IPS DF 4.7 (cell line): ENCODE measurements around the gene MSH5.
"Not testable (repeated sequence)": the region's sequence is repeated elsewhere in the genome, so short reads cannot be mapped to it uniquely, and the experiment has no call there.

Source experiments
- DNase-seq: peaks from one replicate; pipeline ENCODE4 v3.0.0-alpha.2; 2013; ENCODE audit warnings: low spot score; ENCODE audit errors: extremely low read depth

MSH5 gene

DNA sequence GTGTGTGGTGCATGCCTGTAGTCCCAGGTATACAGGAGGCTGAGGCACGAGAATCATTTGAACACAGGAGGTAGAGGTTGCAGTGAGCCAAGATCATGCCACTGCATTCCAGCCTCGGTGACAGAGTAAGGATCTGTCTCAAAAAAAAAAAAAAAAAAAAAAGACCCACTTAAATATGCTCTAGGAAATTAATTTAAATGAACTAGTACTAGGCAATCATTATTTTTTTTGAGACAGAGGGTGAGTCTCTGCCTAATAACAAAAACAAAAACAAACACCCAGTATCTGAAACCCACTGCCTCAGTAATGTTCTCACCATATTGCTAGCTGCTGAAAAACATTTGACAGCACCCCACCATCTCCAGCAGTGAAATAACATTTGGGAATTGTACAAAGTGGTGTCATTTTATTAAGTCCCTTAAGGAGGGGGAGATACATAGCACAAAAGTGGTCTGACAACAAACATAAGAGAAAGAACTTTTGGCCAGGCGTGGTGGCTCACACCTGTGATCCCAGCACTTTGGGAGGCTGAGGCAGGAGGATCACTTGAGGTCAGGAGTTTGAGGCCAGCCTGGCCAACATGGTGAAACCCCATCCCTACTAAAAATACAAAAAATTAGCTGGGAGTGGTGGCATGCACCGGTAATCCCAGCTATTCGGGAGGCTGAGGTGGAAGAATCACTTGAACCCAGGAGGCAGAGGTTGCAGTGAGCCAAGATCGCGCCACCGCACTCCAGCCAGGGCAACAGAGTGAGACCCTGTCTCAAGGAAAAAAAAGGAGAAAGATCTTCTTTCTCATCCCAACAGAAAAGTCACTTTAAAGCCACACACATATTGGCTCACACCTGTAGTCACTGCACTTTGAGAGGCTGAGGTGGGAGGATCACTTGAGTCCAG, 61.5 kb downstream of the MSH5 start:
- DNase-seq, result not testable (repeated sequence)

DNA sequence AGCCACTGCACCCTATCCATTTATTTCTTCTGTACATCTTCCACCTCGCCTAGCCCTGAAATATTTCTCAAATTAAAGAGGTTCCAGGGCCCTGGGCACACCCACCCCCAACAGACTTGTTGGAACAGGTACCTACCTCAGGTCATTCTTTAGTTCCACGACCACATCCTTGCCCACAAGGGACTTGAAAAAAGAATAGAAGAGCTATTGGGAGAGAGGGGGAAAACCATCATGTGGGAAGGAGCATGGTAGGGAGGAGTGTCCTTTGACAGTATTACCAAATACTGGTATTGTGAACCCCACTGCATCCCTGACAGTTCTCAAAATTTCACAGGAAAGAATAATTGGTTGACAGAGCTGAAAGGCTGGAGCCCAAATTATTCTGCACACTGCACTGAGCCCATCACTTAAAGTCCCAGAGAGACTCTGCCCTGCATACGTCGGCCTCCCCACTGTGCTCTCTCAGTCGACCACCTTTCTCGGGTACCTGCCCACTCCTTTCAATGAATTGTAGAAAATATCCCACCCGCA, 66.2 kb downstream of the MSH5 start:
- DNase-seq, result no peak

GRCh38 chr6:31806470-31807272, 66.9 kb downstream of the MSH5 start, which contains the start of gene LSM2:
LSM2 (minus strand) TSS chr6:31806966; CDS start chr6:31806757, 209 bp downstream.
- DNase-seq, result no peak

DNA sequence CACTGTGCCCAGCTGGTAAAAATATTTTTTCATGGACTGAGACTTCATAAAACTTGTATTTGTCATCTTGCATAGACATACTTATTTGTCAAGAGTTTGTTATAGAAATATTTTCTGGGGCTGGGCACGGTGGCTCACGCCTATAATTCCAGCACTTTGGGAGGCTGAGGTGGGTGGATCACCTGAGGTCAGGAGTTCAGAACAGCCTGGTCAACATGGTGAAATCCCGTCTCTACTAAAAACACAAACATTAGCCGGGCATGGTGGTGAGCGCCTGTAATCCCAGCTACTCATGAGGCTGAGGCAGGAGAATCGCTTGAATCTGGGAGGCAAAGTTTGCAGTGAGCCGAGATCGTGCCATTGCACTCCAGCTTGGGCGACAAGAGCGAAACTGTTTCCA, 68.8 kb downstream of the MSH5 start:
- not testable (repeated sequence) for DNase-seq

GRCh38 chr6:31811645-31812044, 71.8 kb downstream of the MSH5 start:
- no peak for DNase-seq
